KOPT-K1 (cell line): ENCODE results near the gene CPTP.
"Not testable (repeated sequence)": the region's sequence is repeated elsewhere in the genome, so short reads cannot be mapped to it uniquely, and the experiment has no call there.

Experiments used
- H3K27ac ChIP-seq: fragments of 200-600 bp; sonication (generic); 2 replicates; pipeline ENCODE4 v1.5.1; 2016; ENCODE audit warnings: antibody characterized with exemption, mild to moderate bottlenecking, low read depth, low read length; ENCODE audit not compliant: poor library complexity, severe bottlenecking
- H3K36me3 ChIP-seq: fragments of 200-600 bp; sonication (generic); 2 replicates; pipeline ENCODE4 v1.5.1; 2017; ENCODE audit warnings: antibody characterized with exemption, mild to moderate bottlenecking, low read length, moderate library complexity; ENCODE audit not compliant: insufficient read depth
- H3K9me3 ChIP-seq: fragments of 200-600 bp; sonication (generic); 2 replicates; pipeline ENCODE4 v1.5.1; 2017; ENCODE audit warnings: antibody characterized with exemption, low read length, mild to moderate bottlenecking; ENCODE audit not compliant: insufficient read depth, poor library complexity, severe bottlenecking

The CPTP gene

DNA sequence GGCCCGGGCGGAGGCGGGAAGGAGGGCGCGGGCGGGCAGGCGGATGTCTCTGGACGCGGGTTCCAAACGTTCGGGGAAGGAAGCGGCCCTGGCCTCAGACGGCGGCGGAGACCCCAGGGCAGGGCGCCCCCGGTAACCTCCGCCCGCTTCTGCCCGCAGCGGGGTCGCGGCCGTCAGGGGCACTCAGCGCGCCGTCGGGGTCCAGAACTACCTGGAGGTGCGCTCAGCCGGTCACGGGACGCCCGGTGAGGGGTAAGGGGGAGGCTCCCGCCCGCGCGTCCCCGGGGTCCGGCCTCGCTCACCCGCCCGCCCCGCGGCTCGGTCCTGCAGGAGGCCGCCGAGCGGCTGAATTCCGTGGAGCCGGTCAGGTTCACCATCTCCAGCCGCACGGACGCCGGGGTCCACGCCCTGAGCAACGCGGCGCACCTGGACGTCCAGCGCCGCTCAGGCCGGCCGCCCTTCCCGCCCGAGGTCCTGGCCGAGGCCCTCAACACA lies 15.8 kb upstream of the CPTP start:
- peaks cover 42% of the 10 kb centered on the region for H3K36me3 ChIP-seq
- peak overlapping the region; percentile 84 for H3K27ac ChIP-seq
- no peaks in the 10 kb centered on the region for H3K9me3 ChIP-seq

- Histone ChIP-seq H3K36me3 (peaks cover 49% of the 10 kb centered on the region), H3K9me3 (no peaks in the 10 kb centered on the region), H3K27ac (peak overlapping the region; percentile 84)
These were observed 15.1 kb upstream of the CPTP start for GRCh38 chr1:1309251-1310108.

- H3K9me3 ChIP-seq = no peaks in the 10 kb centered on the region
- peaks cover 55% of the 10 kb centered on the region for H3K36me3 ChIP-seq
- no peak overlapping the region for H3K27ac ChIP-seq
These were observed 14.6 kb upstream of the CPTP start for GRCh38 chr1:1310109-1310385.

- Histone ChIP-seq H3K9me3 (no peaks in the 10 kb centered on the region), H3K27ac (no peak overlapping the region), H3K36me3 (peaks cover 59% of the 10 kb centered on the region)
These were observed 14.0 kb upstream of the CPTP start for GRCh38 chr1:1310476-1311053.

DNA sequence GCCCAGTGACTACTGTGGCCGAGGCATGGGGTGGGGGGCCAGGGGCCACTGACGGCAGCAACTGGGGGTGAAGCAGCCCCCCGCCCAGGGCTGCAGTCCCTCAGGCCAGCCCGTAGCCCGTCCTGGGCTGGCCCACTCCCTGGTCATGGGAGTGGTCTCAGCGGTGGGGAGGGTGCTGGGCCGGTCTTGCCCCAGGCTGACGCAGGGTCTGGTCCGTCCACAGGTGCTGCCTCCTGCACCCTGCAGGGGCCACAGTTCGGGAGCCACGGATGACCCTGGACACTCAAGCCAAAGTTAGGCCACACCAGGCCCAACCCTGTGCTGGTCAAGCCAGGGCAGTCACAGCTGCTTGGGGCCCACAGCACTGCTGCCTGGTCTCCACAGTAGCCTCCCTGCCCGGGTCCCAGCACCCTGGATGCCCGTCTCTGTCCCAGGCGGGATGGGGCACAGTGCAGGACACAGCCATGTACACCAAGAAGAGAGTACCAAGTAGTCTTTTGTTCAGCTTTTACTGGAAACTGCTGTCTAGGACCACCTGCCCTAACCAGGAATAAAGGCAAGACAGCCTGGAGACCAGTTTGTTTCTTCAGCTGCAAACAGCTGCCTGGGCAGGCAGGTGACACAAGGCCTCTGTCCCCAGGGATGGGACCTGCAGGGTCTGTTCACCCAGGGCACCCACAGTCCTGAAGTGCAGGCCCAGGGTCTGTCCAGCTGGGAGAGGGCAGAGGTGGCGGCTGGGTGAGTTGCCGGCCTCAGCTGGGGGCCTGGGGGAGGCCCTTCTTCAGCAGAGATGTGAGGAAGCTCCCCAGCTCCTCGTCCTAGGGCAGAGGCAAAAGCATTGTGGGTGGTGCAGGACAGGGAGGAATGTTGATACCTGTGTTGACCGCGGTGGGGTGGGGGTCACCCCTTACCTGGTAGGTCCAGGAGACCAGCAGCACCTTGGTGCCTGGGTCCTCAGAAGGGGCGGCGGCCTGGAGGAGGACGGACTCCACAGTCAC lies 13.2 kb upstream of the CPTP start:
- Histone ChIP-seq H3K36me3 (peaks cover 65% of the 10 kb centered on the region), H3K27ac (no peak overlapping the region), H3K9me3 (no peaks in the 10 kb centered on the region)

GRCh38 chr1:1312450-1313314 lies 11.9 kb upstream of the CPTP start:
- Histone ChIP-seq H3K36me3 (peaks cover 75% of the 10 kb centered on the region), H3K27ac (no peak overlapping the region), H3K9me3 (no peaks in the 10 kb centered on the region)

DNA sequence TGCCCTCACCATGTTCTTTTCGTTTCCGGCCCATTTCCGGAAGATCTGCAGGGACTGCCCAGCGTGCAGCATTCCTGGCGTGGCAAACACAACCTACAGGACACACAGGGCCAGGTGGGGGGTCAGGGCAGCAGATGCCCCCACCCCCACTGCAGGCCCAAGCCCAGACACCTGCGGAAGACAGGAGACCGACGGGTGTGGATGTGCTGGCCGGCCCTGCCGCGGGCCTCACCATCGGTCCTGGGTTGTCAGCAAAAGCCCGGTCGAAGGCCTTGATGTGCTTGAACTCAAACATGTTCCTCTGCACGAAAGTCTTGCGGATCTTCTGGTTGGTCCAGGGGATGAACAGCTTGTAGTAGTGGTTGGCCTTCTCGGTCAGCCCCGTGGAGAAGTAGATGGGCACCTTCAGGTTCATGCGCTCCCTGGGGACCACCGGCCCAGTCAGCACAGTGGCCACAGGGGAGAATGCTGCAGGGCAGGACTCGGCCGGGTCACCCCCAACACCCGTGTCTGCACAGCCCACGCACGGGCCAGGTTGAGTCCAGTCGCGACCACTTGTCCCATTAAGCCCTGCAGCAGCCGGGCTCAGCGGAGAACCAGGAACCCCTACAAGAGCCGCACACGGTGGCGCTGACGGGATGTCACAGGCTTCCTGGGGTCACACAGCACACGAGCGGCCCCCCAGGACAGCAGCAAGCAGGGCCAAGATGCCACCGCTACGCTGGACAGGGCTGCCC lies 10.9 kb upstream of the CPTP start:
- H3K27ac ChIP-seq = no peak overlapping the region
- H3K36me3 ChIP-seq = peaks cover 85% of the 10 kb centered on the region
- no peaks in the 10 kb centered on the region for H3K9me3 ChIP-seq

DNA sequence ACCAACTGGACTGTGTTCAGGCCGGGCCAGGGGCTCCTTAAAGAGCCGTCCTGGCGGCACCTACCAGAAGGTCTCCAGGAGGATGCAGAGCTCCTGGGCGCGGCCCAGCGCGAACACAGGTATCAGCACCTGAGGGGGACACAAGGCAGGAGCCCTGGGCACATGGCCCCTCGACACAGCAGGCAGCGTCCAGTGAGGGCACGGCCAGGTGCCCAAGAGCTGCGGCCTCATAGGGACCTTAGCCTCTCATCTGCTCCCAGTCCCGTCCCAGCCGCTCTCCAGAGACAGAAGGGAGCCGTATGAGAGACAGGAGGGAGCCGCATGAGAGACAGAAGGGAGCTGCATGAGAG lies 10.4 kb upstream of the CPTP start:
- Histone ChIP-seq H3K27ac (no peak overlapping the region), H3K36me3 (peaks cover 90% of the 10 kb centered on the region), H3K9me3 (no peaks in the 10 kb centered on the region)

GRCh38 chr1:1314678-1315335 lies 9.8 kb upstream of the CPTP start:
- Histone ChIP-seq H3K9me3 (no peaks in the 10 kb centered on the region), H3K36me3 (peaks cover 92% of the 10 kb centered on the region), H3K27ac (no peak overlapping the region)

DNA sequence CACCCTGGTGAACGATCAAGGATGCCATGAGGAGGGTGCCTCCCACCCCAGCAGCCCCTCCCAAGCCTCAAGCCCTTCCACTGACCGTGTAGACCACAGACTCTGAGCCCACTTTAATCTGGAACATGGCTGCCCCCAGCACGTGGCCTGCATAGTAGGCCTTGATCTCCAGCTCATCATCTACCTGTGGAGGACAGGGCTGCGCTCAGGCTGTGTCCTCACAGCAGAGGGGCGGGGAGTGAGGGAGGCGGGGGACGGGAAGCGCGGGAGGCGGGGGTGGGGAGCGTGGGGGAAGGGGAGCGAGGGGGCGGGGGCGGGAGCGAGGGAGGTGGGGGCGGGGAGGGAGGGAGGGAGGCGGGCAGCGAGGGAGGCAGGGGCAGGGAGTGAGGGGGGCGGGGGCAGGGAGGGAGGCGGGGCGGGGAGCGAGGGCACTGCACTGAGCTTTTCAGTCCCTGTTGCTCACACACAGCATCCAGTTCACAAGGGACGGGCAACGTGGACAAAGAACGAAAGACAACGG lies 9.1 kb upstream of the CPTP start:
- H3K27ac ChIP-seq = no peak overlapping the region
- H3K36me3 ChIP-seq = peaks cover 92% of the 10 kb centered on the region
- H3K9me3 ChIP-seq = no peaks in the 10 kb centered on the region

GRCh38 chr1:1316199-1316598 lies 8.4 kb upstream of the CPTP start:
- not testable (repeated sequence) for H3K27ac ChIP-seq, H3K9me3 ChIP-seq
- peaks cover 92% of the 10 kb centered on the region for H3K36me3 ChIP-seq

- Histone ChIP-seq H3K9me3 (no peaks in the 10 kb centered on the region), H3K36me3 (peaks cover 89% of the 10 kb centered on the region), H3K27ac (no peak overlapping the region)
These were observed 7.2 kb upstream of the CPTP start for GRCh38 chr1:1317420-1317819.

DNA sequence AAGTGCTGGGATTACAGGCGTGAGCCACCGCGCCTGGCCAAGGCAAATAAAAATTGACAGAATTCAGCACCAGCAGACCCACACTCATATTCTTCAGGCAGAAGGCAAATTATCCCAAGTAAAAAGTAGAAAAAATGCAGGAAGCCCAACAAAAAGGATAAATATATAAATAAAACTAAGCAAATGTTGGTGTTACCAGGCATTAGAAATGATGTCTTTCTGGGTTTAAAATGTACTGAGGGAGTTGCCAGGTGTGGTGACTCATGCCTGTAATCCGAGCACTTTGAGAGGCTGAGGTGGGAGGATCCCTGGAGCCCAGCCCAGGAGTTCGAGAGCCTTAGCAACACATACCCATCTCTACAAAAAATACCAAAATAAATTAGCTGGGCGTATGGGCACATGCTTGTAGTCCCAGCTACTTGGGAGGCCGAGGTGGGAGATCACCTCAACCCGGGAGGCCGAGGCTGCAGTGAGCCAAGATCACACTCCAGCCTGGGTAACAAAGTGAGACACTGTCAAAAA lies 6.4 kb upstream of the CPTP start:
- Histone ChIP-seq H3K36me3 (peaks cover 82% of the 10 kb centered on the region), H3K9me3 (no peaks in the 10 kb centered on the region), H3K27ac (no peak overlapping the region)
